ENCODE results near the gene RTL9.

- TF ChIP-seq CTCF (IDR thresholded peaks at IDR 0.05) (no peak), POLR2A (IDR thresholded peaks at IDR 0.05) (no peak)
These were observed 43.6 kb downstream of the RTL9 start for GRCh38 chrX:110402091-110402849.
